ENCODE results near the gene DAG1.
A peak's percentile ranks its signal among the peaks of the same experiment; 100 is the strongest.

DAG1 gene

DNA sequence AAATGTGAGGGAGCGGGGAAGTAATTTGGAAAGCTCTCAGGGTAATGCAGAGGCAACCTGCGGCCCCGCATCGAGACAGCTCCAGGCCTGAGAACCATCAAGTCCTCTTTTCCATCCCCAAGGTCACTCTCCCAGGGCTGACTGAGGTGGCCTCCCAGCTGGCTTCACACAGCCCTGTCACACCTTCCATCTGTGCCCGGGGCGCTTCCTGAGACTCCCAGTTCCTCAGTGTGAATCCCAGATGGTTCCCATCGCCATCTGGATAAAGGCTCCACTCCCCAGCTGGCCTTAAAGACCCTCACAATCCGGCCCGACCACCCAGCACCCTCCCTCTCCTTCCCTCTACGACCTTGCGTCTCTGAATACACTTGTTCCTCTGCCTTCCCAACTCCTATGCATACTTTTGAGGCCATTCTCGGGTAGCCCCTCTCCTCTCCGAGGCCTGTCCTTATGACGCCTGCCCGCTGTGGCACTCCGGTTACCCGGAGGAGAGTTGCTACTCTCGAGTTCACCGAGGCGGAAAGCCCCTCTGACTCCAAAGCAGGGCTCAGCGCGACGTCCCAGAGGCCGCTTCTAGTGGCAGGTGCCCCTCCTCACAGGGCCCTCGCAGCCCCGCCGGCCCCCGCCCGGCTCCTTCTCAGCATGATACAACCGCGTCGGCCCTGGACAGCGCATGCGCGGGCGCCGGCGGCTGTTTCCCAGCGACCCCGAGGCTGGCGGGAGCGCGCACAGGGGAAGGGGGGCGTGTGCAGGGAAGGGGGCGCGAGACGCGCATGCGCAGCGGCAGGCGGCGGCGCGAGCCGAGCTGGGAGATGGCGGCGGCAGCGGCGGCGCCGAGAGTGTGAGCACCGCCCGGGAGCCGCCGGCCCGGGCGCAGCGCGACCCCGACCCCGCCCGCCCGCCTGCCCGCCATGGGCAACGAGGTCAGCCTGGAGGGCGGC lies 83.9 kb downstream of the DAG1 start, which contains the start of gene BSN:
Gene BSN, plus strand, starts transcription at position 786 of the 941 bp plus-strand sequence. Its CDS starts 126 bp downstream, at position 912.
- peak; percentile 81 to 84 for DNase-seq (ENCODE audit: low read depth in 2 of 2)

DNA sequence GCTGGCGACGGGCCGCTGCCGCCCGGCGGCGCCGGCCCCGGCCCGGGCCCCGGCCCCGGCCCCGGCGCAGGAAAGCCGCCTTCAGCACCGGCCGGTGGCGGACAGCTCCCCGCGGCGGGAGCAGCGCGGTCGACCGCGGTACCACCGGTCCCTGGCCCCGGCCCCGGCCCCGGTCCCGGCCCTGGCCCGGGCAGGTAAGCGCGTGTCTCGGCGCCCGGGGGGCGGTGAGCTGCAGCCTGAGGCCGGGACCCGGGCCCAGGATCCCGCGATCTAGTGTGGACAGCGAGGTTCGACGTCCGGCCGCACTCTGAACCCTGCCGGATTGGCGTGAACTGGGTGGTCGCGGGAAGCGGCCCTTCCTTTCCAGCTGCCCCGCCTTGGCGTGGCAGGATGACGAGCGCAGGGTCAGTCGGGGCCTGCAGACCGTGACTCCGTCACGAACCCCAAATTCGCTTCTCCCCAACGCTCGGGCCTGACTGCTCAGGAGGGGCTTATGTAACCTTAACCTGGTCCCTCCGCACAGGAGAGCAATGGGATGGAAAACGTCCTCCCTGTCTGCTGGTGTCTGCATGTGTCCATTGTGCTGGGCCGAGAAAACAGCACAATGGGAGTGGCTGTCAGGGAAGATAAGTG lies 84.7 kb downstream of the DAG1 start:
- DNase-seq (ENCODE audit: low read depth in 2 of 2), result no peak

DNA sequence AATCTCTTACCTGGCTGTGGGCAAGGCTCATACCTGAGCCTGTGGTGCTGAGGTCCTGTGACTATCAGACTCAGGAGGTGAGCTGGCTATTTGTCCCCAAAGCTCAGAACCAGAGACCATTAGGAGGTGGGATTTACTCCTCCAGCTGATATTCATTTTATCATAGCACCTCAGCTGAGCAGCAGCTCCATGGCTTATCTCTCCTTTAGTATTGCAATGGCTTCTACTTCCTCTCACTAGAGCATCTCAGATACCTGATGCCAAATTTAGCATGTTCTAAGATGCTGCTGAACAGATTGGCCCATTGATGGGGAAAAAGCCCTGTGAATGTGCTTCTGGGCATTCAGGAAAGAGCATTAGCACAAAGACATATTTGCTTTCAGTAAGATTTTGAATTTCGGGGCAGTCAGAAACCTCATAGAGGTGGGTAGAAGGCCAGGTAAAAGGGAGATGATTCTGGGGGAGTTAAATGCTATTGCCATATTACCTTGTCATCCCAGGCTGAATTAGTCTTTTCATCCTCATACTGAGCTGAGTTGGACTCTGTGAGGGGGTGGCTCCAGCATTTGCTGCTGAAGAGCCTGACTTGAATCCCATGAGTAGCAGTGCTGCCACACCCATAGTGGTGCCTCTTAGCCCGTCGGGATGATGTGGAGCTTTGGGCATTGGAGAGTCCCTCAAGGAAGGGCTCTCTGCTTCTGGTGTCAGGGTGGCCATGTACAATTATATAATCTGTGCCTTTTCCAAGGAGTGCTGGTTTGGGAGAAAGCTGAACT lies 86.6 kb downstream of the DAG1 start:
- DNase-seq (ENCODE audit: low read depth in 2 of 2), result no peak

DNA sequence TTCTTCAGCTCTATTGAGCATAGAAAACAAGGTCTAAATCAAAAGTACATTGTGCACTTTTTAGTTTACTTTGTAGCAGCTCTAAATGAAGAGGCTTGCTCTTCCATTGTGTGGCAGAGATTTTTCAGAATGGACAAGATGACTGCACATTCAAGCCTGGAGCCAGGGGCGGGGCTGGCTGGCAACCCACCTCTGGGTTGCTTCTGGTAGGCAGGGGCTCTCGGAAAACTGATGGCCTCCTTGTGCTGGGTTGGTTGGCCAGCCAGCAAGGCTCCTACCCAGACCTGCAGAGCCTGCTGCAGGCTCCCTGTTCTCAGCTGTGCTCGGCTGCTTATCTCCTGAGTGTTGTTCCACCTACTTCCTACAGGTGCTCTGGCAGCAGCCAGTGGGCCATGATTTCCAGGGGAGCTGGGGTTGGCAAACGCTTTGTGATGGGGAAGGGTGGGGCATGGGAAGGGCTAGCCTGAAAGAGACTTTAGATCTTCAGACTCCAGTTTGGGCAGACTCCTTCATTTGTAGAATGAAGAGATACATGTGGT lies 93.0 kb downstream of the DAG1 start:
- DNase-seq (ENCODE audit: low read depth in 2 of 2), result no peak

DNA sequence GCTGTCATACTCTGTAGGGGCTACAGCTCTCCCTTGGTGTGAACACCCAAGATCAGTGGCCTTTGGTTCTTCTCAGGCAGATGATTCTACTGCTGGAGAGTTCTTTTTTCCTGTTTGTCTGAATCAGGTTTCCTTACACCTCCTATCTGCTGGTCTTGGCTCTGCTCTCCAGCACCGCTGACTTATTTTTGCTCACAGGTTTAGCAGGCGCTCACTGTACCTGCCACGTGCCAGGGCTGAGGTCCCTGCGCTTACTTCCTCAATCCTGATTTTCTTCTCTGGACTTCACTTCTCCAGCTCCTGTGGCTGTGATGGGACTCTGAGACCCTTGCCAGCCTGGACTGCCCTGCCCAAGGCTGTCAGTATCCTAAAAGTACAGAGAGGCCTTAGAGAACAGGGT lies 93.7 kb downstream of the DAG1 start:
- no peak for DNase-seq (ENCODE audit: low read depth in 2 of 2)

DNA sequence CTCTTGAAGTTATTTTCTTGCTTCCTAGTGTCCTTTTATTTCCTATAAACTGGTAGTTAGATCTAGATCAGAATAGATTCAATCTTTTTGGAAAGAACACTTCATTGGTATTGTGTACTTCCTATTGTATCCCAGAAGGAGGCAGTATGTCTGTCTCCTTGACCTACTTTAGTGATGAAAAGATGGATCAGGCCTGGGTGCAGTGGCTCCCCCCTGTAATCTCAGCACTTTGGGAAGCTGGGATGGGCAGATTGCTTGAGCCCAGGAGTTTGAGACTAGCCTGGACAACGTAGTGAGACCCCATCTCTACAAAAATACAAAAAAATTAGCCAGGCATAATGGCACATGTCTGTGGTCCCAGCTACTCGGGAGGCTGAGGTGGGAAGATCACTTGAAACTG lies 96.2 kb downstream of the DAG1 start:
- no peak for DNase-seq (ENCODE audit: low read depth in 2 of 2)

DNA sequence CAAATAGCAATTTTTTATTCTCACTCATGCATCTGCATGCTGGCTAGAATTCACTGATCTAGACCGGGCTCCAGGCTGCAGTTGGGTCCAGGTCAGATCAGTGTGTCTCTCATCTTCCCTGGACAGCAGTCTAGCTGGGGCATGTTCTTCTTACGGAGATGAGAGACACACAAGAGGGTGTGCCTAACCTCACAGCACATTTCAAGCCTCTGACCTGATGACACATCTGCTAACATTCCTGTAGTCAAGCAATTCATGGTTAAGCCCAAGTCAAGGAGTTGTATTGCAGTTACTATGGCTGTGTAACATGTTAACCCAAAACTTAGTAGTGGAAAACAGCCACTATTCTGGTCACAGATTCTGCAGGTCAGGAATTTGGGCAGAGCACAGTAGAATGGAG lies 97.3 kb downstream of the DAG1 start:
- no peak for DNase-seq (ENCODE audit: low read depth in 2 of 2)

DNA sequence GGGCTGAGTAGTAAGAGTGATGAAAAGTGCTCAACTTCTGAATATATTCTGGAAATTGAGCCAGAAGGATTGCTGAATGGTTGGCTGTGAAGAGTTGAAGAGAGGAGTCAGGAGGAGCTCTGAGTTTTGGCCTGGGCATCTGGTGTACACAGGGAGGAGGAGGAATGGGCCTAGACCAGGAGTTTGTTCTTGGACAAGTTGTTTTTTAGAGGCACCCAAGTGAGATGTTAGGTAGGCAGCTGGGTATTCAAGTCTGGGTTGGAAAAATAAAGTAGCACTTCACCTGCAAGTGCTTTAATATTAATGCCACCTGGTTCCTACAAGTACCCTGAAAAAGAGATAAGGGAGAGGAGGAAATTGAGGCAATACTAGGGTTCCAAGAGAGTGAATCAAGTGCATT lies 98.9 kb downstream of the DAG1 start:
- DNase-seq (ENCODE audit: low read depth in 2 of 2), result no peak

DNA sequence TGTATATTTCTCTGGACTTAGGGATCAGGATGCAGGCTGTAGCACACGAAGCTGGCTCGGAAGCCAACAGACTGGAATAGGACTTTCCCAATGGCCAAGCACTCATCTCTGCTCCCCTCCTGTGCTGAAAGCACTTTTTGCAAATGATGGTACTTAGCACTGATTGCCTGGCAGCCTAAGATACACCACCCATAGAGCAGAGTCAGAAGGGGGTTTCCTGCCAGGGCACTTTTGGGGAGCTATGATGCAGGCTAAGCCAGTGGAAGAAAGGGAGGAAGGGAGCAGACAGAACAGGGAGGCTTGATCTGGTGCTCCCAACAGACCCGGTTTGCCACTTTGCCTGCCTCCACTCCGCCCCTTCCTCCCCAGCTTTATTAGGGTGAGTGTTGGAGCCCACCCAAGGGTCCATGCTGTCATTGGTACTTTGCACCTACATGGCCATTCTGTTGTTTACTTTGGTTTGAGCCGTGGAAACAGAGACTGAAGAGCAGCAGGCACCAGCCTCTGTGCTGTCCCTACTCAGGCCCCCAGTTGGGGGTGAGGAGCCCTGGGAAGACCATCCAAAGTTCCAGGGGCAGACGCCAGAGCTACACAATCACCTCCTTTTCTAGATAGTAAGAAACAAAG lies 100.1 kb downstream of the DAG1 start:
- no peak for DNase-seq (ENCODE audit: low read depth in 2 of 2)

DNA sequence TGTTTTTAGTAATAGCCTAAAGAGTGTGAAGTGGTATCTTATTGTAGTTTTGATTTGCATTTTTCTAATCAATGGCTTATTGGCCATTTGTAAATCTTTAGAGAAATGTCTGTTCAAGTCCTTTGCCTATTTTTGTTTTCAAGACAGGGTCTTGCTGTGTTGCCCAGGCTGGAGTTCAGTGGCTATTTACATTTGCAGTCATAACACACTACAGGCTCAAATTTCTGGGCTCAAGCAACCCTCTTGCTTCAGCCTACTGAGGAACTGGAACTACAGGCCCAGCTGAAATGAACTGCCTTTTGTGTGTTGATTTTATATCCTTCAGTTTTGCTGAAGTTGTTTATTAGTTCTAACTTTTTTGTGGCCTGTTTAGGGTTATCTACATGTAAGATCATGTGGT lies 112.1 kb downstream of the DAG1 start:
- no peak for DNase-seq (ENCODE audit: low read depth in 2 of 2)

All from stimulated activated CD4-positive, alpha-beta T cell treated with anti-CD3 and anti-CD28 coated beads, Interleukin-15, amount 100 ng/mL, for 48 hours (primary cell).